HG03045 (cell line): Measurements from ENCODE around the gene FTSJ3.
"Not testable (repeated sequence)": the region's sequence is repeated elsewhere in the genome, so short reads cannot be mapped to it uniquely, and the experiment has no call there.

ENCODE experiments used
- ATAC-seq: cut with Tn5 transposase; IDR thresholded peaks from one replicate; pipeline ENCODE4 v1.9.1; 2021; ENCODE audit warnings: mild to moderate bottlenecking, moderate library complexity; ENCODE audit not compliant: unreplicated experiment

The FTSJ3 gene

GRCh38 chr17:63796375-63796774, 31.1 kb downstream of the FTSJ3 start:
- not testable (repeated sequence) for ATAC-seq

GRCh38 chr17:63792055-63792729, 35.3 kb downstream of the FTSJ3 start:
- no peak for ATAC-seq

GRCh38 chr17:63790057-63790456, 37.4 kb downstream of the FTSJ3 start:
- no peak for ATAC-seq

GRCh38 chr17:63786971-63787711, 40.3 kb downstream of the FTSJ3 start:
- ATAC-seq = no peak

GRCh38 chr17:63786117-63786516, 41.3 kb downstream of the FTSJ3 start:
- no peak for ATAC-seq

- ATAC-seq = no peak
These were observed 41.9 kb downstream of the FTSJ3 start for GRCh38 chr17:63785556-63785955.

- ATAC-seq = no peak
These were observed 43.9 kb downstream of the FTSJ3 start for GRCh38 chr17:63783522-63783921.

- no peak for ATAC-seq
These were observed 46.5 kb downstream of the FTSJ3 start for GRCh38 chr17:63780928-63781327.

- ATAC-seq = no peak
These were observed 47.0 kb downstream of the FTSJ3 start for GRCh38 chr17:63780507-63780906.

GRCh38 chr17:63775420-63775819, 52.0 kb downstream of the FTSJ3 start:
- ATAC-seq = no peak

- no peak for ATAC-seq
These were observed 52.5 kb downstream of the FTSJ3 start for GRCh38 chr17:63774969-63775265.

GRCh38 chr17:63774141-63774968, 53.1 kb downstream of the FTSJ3 start, which contains the start of gene DDX42:
TSS of gene DDX42 (plus strand) at chr17:63774170. CDS start at chr17:63787050, 12,880 bp downstream.
- peak; percentile 5 for ATAC-seq

GRCh38 chr17:63773272-63774140, 54.0 kb downstream of the FTSJ3 start, which contains the start of gene CCDC47:
TSS of gene CCDC47 (minus strand) at chr17:63773597. CDS start at chr17:63766175, 7,422 bp downstream.
- peak; percentile 87 for ATAC-seq

GRCh38 chr17:63772801-63773271, 54.6 kb downstream of the FTSJ3 start:
- no peak for ATAC-seq
